ENCODE measurements around the gene CRABP2.

Gene CRABP2

DNA sequence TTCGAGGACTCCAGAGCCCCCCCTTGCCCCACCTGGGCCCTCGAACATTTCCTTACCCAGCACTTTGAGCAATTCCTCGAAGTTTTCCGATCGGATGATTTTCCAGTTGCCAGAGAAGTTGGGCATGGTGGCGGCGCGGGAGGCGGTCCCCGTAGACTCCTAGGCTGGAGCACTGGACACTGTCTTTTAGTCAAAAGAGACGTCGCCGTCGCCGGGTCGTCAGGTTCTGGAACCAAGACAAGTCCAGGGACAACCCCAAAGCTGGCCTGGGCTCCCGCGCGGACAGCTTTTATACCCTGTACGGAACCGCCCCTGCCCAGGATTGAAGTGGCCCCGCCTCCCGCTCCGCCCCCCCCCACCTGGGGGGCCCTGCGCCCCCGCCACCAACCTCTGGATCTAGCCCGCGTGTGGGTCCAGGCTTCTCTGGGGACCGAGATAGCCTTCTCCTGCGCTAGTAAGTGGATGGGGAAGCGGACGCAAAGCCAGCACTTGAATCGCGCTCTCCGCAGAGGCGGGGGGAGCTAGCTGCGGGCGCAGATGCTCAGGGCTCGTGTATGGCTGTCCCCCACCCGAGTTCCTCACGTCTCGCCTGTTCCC, at the start of gene CRABP2:
Gene CRABP2 (minus strand): TSS at position 263 of the 597 bp plus-strand sequence. CDS start 137 bp downstream, at position 126.
- peak; percentile 27 for DNase-seq

GRCh38 chr1:156754219-156754618, 48.8 kb upstream of the CRABP2 start:
- no peak for DNase-seq

DNA sequence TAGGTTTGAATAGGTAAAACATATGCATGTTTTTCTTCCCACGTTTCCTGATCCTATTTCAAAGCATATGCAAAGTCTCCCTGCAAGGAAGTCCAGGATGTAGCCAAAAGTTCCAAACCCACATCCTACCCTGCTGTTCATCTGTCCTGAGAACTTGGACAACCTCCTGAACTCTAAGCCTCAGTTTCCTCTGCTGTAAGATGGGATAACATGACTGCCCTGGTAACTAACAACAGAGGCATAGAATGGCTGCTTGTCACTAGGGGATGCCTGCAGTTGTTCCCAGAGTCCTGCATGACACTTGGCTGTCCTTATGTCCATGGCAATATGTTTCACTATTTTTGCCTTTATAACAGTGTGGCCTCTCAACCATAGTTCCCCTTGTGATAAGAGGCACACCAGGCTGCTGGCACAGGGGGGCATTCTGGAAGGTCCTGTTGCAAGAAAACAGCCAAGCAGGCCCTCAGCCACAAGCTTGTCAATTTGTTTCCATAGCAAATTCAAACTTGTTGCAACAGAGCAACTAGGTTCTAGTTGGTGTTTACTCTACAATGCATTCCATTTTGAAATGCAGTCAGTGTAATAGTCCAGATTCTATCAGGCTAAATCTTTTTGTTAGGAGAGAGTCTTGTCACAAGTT, 47.6 kb upstream of the CRABP2 start:
- DNase-seq, result no peak

- DNase-seq, result peak; percentile 98
Measured at GRCh38 chr1:156751757-156752481, 46.5 kb upstream of the CRABP2 start.

GRCh38 chr1:156751451-156751756, 46.0 kb upstream of the CRABP2 start, which contains the start of gene HDGF:
Gene HDGF, minus strand, starts transcription at chr1:156751675. Its CDS starts 246 bp downstream, at chr1:156751429.
- no peak for DNase-seq

DNA sequence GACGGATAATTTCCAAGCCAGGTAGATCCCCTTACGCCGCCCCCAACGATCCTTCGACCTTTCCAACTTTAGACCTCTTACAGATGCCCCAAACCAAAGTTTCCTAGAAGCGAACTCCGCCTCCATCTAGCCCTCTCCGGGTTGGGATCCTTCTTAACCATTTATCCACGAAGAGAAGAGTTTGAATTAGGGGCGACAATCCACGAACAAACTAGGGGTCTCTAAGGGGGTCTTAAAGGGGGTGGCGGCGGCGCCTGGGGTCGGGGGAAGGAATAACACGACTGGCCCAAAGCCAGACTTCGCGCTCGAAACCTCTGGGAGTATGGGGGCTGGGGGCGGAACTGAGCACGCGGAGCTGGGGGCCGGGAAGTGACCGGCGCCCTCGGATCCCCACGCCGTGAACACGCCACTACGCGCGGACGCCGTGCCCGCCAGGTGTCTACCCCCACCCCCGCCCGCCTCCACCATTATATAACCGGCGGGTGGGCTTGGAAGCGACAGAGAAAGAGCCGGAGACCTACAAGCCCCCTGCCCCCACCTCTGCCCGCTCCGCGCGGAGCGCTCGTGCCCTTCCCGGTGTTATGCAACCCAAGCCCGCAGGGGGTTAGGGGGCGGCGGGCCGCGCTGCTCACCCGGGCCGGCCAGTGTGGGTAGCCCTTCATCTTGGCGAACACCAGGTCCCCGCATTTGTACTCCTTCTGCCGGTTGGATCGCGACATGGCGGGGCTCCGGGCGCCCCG, 45.5 kb upstream of the CRABP2 start:
- DNase-seq, result peak; percentile 48

DNA sequence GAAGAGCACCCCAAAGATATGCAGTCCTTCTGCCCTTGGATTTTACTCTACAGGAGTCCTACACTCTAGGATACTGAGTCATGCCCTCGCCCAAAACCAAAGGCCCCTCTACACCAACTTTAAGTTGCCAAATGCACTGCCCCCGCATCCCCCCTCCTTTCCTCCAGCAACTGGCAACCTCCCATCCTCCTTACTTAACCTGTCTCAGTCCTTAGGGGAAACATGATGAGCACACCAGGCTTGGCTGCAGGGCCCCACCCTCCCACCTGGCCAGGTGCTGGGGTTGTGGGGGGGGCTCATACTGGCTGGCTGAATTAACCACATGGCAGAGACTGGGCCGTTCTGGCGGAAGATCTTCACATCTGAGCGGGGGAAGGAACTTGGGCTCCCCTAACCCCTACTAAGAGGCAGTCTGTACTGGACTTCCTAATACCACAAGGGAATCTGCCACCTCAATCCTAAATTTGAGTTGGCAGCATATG, 44.8 kb upstream of the CRABP2 start:
- DNase-seq, result peak; percentile 59

DNA sequence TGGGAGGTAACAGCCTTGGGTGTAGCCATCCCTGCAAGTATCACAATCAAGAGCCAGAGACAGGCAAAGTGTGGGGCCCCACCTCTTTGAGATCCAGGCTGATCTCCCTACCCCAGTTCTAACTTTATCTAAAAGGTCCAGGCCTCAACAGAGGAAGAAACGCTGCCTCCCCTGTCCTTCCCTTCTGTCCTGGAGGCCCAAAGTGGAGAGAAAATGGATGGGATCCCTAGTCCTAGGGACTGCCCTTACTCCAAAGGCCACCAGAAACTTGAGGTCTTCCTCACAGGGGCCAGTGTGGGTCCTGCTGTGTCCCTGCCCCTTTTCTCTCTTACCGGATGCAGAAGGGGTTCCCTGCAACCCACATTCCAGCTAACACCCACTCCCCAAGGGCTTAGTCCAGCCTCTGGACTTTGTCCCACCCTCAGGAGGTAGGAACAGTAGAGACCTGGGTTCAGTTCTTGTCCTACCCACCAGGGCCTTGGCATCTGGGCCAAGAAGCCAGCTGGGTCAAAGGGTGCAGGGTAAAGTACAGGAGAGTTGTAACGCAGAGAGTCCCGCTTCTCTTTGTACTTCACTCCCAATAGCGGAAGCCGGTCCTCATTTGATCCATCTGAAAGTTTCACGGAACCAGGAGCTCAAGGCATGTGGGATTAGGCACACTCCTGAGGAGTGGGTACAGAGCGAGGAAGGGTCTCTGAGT, 44.2 kb upstream of the CRABP2 start:
- DNase-seq, result no peak

GRCh38 chr1:156748670-156749418, 43.5 kb upstream of the CRABP2 start:
- peak; percentile 15 for DNase-seq

DNA sequence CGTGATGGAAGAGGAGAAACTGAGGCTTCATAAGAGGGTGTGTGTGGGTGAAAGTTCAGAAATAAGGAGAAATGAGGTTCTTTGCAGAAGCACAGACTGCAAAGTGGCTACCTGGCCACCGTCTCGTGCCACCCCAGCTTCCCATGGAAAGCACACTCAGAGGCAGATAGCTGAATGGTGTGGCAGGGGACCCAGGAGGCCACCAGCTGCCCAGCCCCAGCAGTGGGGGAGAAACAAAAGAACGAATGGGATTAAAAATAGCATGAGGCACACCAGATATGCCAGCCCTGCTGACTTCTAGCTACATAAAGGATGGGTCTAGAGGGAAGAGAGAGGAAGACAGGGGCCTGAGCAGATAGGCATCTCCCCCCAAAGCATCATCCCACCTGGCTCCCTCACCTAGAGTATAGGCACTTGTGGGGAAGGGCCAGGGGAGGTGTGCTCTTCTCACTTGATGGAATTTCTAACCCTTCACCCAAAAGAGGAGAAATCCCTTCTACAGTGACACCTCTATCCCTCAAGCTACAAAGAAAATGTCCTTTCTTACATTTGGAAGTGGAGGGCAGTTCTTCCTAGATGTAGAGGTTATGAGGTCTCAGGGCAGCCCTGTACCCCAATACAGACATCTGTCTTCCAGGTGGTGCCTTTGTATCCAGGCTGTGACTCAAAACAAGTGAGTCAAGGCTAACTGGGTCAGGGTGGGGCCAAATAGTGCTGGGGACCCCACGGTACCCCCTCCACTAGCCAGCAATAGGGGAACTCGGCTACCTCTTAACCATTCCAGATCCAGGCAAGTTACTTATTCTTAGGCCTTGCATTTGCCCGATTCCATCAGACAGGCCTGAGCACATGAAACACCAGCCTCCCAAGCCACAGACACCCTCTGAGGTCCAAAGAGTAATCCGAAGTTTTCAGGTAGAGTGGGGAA, 42.6 kb upstream of the CRABP2 start:
- no peak for DNase-seq

DNA sequence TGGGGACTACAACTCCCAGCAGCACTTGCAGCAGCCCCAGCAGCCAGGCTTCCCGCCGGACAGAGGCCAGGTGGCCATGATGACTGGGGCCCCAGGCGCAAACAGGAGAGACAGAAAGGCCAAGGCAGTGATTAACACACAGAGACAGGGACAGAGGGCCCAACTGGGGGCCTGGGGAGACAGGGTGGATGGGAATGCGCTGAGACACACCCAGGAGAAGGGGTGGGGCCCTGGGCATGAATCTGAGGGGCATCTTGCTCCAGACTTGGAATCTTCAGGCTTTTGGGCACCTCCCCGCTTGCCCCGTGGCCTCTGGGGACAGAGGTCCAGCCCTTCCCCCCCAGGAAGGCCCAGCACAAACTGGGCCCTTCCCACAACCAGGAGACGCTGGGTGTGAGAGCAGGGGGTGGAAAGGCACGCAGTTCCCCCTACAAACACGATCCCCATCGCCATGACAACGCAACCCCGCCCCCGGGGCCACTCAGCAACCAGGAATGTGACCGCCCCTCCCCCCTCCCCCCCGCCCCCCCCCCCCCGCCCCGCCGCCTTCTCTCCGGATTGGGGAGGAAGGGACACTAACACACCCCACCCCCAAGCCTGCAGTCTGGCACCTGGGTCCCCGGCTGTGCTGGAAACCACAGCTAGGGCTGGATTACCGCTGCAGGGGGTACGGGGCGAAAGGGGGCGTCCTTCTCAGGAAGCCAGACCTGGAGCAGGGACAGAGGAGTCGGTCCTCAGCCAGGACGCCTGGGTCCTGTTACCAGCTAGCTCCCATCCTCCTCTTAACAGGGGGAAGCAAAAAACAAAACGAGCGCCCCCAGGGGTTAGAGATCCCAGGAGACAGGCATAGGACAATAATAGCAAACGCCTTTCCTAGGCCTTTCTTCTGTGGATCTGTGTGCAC, 41.6 kb upstream of the CRABP2 start:
- DNase-seq, result peak; percentile 65

- DNase-seq, result no peak
Measured at GRCh38 chr1:156746406-156746727, 41.0 kb upstream of the CRABP2 start.

GRCh38 chr1:156745881-156746280, 40.5 kb upstream of the CRABP2 start:
- no peak for DNase-seq

DNA sequence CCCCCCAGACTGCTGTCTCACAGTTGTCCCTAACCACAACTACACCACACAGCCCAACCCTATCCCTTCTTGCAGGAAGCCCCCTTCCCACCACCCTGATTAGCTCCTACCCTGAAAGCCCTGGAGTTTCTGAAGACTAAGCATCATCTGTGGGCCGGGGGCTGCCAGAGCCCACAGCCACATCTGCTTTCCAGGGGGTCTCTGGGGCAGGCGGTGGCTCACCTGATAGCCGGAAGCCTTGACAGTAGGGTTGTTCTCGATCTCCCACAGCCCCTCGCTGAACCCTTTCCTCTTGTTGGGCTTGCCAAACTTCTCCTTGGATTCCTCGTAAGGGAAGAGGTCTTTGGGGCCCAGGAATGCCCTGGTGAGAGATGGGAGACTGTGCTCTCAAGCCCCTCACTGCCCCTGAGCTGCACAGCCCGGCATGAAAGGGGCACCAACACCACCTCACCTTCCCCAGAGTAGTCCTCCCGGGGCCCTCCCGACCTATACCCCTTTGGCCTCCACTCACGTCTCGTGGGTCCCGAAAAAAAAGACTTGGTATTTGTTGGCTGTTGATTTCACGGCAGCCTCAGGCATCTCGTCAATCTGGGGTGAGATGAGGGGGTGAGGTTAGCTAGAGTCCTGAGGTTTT, 39.5 kb upstream of the CRABP2 start:
- DNase-seq, result no peak

DNA sequence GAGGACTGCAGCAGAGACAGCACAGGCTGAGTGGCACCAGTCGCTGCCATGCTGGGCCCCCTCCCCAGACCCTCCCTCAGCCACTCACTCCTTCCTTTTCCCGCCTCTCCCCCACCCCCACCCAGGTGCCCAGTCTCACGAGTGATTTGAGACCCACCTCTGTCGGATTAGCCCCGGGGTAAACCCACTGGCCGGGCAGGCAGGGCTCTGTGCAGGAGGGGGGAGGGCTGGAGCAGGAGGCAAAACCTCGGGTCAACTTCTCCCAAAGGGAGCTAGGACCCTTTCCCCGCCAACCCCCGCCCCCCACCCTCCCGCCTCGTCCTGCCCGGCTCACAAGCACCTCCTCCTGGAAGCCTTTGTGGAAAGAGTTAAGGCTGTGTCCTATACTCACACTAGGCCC, 39.0 kb upstream of the CRABP2 start:
- DNase-seq, result no peak

- no peak for DNase-seq
Measured at GRCh38 chr1:156743367-156744302, 38.3 kb upstream of the CRABP2 start.

DNA sequence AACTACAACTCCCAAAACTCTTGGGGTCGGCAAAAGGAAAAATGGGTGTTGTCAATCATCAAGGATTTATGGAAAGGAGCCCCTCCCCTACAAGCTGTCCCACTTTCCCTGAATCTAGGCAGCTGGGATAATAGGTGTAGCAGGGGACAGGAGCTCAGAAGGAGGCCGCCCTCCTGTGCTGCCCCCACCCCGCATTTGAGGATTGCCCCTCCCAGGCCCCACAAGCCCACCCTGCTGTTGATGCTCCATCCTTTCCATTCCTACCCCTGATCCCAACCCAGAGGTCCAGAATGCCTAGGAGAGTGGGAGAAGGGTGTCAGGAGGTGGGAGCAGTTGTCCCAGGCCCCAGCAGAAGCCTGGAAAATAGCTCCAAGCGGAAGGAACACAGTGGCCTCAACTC, 37.4 kb upstream of the CRABP2 start:
- DNase-seq, result no peak

GRCh38 chr1:156742017-156742416, 36.6 kb upstream of the CRABP2 start:
- DNase-seq, result no peak
